ENCODE data around the gene ELOVL7.

DNA sequence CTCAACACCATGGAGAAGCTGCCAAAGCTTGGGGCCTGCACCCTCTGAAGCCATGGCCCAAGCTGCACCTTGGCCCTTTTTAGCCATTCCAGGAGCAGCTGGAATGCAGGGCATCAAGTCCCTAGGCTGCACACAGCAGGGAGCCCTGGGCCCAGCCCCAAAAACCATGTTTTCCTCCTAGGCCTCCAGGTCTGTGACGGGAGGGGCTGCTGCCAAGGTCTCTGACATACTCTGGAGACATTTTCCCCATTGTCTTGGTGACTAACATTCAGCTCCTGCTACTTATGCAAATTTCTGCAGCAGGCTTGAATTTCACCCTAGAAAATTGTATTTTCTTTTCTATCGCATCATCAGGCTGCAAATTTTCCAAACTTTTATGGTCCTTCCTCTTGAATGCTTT, 64.6 kb downstream of the ELOVL7 start:
- TF ChIP-seq, protein P1, sequence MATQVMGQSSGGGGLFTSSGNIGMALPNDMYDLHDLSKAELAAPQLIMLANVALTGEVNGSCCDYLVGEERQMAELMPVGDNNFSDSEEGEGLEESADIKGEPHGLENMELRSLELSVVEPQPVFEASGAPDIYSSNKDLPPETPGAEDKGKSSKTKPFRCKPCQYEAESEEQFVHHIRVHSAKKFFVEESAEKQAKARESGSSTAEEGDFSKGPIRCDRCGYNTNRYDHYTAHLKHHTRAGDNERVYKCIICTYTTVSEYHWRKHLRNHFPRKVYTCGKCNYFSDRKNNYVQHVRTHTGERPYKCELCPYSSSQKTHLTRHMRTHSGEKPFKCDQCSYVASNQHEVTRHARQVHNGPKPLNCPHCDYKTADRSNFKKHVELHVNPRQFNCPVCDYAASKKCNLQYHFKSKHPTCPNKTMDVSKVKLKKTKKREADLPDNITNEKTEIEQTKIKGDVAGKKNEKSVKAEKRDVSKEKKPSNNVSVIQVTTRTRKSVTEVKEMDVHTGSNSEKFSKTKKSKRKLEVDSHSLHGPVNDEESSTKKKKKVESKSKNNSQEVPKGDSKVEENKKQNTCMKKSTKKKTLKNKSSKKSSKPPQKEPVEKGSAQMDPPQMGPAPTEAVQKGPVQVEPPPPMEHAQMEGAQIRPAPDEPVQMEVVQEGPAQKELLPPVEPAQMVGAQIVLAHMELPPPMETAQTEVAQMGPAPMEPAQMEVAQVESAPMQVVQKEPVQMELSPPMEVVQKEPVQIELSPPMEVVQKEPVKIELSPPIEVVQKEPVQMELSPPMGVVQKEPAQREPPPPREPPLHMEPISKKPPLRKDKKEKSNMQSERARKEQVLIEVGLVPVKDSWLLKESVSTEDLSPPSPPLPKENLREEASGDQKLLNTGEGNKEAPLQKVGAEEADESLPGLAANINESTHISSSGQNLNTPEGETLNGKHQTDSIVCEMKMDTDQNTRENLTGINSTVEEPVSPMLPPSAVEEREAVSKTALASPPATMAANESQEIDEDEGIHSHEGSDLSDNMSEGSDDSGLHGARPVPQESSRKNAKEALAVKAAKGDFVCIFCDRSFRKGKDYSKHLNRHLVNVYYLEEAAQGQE (IDR thresholded peaks at IDR 0.05): no peak
- TF ChIP-seq POLR2A (IDR thresholded peaks at IDR 0.05; ENCODE audit: low read length) (no peak), BHLHE40 (IDR thresholded peaks at IDR 0.05; ENCODE audit: low read depth, low read length) (no peak), MAFK (IDR thresholded peaks at IDR 0.05; ENCODE audit: partially characterized antibody) (no peak), ZNF302 (CRISPR knock-in tag; IDR thresholded peaks at IDR 0.05) (no peak), EP300 (IDR thresholded peaks at IDR 0.05) (no peak), GATA3 (IDR thresholded peaks at IDR 0.05; ENCODE audit: borderline replicate concordance) (no peak), CBX2 (IDR thresholded peaks at IDR 0.05; ENCODE audit: borderline replicate concordance, low read depth) (no peak), RFX5 (IDR thresholded peaks at IDR 0.05) (no peak), CHD2 (IDR thresholded peaks at IDR 0.05; ENCODE audit: low read length, partially characterized antibody) (no peak), TP53 (CRISPR knock-in tag; IDR thresholded peaks at IDR 0.05) (no peak)
- TF ChIP-seq, protein P2, sequence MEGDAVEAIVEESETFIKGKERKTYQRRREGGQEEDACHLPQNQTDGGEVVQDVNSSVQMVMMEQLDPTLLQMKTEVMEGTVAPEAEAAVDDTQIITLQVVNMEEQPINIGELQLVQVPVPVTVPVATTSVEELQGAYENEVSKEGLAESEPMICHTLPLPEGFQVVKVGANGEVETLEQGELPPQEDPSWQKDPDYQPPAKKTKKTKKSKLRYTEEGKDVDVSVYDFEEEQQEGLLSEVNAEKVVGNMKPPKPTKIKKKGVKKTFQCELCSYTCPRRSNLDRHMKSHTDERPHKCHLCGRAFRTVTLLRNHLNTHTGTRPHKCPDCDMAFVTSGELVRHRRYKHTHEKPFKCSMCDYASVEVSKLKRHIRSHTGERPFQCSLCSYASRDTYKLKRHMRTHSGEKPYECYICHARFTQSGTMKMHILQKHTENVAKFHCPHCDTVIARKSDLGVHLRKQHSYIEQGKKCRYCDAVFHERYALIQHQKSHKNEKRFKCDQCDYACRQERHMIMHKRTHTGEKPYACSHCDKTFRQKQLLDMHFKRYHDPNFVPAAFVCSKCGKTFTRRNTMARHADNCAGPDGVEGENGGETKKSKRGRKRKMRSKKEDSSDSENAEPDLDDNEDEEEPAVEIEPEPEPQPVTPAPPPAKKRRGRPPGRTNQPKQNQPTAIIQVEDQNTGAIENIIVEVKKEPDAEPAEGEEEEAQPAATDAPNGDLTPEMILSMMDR (IDR thresholded peaks at IDR 0.05): no peak
- TF ChIP-seq, protein P3, sequence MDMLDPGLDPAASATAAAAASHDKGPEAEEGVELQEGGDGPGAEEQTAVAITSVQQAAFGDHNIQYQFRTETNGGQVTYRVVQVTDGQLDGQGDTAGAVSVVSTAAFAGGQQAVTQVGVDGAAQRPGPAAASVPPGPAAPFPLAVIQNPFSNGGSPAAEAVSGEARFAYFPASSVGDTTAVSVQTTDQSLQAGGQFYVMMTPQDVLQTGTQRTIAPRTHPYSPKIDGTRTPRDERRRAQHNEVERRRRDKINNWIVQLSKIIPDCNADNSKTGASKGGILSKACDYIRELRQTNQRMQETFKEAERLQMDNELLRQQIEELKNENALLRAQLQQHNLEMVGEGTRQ (IDR thresholded peaks at IDR 0.05): no peak

All from A549 (cell line).